HG03039 (cell line): ENCODE results near the gene LRMDA.

ENCODE experiments used
- ATAC-seq: cut with Tn5 transposase; IDR thresholded peaks from one replicate; pipeline ENCODE4 v1.9.1; 2021; ENCODE audit warnings: mild to moderate bottlenecking, moderate library complexity; ENCODE audit not compliant: unreplicated experiment

The LRMDA gene

DNA sequence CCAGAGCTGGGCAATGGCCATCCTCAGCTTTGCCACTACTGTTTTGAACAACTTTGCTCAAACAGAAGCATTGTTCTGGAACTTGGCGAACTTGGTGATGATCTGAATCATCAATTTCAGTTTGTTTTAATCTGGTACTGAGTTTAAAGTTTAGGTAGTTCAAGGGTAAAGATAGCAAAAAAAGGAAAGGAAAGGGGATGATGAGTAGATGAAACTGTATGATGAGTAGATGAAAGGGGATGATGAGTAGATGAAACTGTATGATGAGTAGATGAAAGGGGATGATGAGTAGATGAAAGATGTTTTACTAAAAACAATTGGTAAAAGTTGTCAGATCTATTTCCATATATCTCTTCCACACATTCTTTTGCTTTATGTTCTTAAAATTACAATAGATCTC is 737.0 kb downstream of the LRMDA start:
- no peak for ATAC-seq

DNA sequence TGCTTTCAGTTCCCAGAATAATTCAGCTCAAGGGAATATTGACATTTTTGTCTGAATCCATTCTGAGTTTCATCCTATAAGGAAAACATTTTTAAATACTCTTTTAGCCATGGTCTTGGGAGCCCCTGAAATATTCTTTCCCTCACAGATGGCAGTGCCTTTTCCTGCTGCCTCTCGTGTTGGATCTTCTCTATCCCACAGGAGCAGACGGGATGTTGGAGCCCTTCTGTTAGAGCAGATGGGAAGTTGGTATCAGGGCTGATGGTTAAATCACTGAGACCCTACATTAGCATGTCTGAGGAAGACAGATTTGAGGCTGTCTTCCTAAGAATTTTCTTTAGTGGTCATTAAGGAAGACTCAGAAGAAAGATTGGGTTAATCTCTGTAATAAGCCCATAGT is 737.8 kb downstream of the LRMDA start:
- ATAC-seq = no peak

DNA sequence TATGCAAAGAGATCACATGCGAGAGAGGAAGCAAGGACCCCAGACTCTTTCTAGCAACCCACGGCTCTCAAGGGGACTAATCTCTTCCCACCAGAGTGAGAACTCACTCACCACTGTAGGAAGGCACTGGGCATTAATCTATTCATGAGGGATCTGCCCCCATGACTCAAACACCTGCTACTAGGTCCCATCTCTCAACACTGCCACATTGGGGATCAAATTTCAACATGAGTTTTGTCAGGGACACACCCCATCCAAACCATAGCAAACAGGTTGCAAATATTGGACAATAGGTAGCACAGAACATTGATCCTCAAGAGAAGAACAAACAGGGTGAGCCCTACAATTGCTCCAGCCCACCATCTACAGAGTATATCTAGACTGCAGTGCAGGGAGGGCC is 740.6 kb downstream of the LRMDA start:
- ATAC-seq = no peak

DNA sequence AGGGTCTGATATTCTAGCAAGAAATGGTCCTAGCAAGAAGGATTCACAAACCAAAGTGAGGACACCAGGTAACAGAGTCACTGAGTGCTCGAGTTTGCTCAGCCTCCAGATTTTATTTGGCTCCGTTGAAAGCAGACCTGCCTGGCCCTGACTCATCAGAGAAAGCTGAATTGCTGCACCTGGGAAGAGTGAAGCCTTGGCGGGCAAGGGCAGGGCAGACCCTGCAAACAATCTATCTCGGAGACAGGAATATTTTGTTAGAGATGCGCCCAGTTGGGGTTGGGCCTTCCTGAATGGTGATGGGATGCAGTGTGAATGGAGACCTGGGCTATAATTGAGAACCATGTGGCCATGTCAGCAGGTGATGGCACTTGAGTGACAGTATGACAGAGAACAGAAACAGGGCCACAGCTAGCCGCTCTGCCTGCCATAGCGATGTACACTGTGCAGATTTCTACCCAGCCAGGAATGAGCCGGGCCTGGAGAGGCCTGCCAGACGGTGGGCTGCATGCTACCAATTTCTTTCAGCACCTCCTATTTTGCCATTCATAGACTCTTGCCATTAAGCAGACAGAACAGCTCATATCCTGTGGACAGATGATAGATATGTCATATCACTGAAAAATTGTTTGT is 744.2 kb downstream of the LRMDA start:
- no peak for ATAC-seq

DNA sequence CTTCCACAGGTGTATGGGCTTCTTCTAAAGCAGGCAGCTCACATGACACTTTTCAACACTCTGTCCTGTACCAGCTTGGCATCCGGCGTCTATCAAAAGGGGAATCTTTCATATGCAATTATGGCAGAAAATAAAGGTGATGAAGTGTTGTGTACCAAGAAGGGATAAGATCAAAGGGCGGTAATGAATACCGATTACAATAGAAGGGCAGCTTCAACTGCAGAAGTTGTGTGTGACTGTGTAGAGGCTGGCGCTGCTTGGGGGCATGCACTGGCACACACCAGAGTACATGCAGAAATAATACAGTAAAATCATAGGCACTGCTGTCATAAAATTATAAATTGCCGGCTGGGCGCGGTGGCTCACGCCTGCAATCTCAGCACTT is 744.7 kb downstream of the LRMDA start:
- ATAC-seq = no peak

DNA sequence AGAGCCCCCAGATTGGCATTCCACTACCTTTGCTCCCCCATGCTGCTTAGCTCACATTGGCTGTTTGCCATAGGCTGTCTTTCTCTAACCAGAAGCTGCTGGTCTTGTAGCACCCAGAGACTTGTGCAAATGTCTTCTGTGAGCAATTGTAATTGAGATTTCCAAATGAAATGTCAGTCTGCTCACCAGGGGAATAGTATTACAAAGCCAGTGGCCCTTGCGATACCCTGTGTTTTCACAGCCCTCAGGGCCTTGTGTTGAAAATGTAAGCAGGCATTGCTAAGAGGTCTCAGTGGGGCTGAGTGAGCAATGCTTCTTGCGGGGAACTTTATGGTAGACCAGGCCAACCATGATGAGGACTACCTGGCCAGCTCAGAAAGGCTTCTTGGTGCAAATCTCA is 746.5 kb downstream of the LRMDA start:
- ATAC-seq = no peak

DNA sequence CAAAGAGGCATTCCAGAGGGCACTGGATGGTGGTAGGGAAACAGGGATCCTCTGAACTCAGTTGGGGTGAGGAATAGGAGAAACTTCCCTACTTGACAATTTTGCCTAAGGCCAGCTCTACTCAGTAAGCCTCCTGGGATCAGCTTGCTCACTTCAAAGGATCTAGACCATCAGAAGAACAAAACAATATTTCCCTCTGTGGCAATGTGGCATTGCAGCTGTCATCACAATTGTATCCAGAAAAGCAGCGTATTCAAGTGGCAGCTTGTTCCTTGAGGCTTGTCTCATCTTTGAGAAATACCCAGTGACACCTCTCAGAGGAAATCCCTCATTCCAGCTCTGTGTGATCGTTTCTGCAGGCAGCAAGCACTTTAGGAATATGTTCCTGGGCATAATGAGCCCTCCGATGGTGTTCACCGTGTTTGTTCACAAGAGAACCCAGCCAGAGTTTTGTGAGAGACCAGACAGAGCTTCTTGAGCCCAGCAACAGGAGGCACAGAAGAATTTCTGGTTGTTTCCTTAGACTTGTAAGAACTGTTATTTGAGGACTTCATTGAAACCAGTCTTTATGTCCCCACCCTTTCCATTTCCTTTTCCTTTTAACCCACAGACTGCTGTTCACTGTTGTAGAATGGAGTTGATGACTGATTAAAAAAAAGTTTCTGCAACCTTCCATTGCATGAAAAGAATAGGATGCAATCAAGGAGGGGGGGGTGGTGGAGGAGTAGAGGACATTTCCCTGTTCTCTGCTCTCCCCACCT is 747.3 kb downstream of the LRMDA start:
- no peak for ATAC-seq

DNA sequence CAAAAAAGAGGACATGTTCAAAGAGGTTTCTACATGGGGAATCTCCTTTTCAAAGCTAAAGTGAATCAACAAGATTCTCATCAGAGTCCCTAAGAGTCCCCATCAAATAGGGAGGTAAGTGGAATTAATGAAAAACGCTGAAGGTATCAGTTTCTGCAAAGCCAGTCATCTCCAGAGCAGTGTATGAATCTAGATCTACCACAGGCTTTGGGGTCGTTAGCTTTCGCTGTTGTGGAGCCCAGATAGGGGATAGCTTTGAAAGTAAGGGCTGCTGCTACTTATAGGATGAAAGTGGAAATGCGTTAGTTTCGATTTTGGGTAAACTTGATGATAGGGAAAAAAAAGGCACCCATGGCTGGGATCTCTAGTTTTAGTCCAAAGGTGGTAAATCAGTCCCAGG is 748.4 kb downstream of the LRMDA start:
- ATAC-seq = no peak

DNA sequence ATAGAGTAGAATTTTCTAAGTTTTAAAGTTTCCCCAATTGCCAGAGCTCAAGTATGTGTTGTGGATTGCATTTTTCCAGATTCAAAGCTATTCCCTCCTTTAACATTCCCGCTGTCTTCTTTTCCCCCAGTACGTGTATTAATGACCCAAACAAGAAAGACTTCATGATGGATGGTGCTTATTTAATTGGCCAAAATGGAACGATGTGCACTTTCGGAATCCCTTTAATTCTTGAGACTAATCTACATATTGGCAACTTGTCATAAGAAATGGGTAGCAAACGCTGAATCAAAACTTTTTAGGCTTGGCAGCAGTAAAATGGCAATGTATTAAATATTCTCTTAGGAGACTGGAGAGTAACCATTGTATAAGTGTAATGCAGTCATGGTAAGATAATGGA is 753.2 kb downstream of the LRMDA start:
- ATAC-seq = no peak

DNA sequence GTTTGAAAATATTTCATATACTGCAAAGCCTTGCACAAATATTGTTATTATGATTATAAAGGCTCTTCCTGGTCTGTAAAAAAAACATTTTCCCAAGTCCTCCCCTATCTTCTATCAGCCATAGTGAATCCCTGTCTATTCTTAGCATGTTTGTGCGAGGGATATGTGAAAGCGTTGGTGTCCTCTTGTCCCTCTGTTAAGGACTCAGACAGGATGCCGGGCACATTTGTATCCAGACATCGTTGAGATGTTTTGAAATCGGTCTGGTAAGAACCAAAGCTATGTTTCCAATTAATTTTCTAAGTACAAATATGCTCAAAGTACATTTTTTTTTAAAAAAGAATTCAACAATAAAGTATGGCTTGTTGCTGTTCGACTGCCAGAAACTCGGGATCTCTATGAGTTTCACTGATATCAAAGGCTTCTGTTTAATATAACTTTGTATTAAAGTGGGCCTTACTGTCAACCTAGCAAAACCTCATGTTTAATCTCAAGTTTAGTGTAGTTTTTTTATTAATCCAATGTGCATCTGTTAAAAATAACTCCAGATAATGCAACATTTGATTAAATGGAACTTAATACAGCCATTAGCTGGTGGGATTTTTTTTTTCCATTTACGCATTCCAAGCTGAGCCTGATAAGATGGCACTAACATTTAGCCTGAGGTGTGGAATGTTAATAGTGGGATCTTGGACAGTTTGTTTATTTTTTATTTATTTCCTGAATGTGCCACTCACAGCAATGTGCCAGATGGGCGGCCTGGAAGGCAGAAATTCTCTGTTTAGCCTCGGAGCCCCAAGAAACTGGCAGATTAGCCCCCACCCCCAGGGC is 754.3 kb downstream of the LRMDA start:
- ATAC-seq = no peak

DNA sequence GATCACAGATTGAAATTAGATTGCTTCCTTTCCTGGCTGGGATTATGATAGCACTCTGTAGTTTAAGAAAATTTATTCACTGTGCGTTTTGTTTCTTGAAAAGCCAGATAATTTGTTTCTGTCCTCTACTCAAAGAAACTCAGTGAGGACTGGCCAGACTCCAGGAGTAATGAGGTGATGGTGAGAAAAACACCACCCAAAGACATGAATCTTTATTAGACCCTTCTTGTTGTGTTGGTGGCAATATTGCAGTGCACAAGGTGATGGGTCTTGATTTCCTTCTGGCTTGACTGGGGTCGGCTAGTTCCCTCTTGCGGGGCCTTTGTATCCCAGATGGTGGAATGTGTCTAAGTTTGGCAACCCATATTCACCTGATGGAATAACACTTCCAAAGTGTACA is 756.8 kb downstream of the LRMDA start:
- ATAC-seq = no peak

DNA sequence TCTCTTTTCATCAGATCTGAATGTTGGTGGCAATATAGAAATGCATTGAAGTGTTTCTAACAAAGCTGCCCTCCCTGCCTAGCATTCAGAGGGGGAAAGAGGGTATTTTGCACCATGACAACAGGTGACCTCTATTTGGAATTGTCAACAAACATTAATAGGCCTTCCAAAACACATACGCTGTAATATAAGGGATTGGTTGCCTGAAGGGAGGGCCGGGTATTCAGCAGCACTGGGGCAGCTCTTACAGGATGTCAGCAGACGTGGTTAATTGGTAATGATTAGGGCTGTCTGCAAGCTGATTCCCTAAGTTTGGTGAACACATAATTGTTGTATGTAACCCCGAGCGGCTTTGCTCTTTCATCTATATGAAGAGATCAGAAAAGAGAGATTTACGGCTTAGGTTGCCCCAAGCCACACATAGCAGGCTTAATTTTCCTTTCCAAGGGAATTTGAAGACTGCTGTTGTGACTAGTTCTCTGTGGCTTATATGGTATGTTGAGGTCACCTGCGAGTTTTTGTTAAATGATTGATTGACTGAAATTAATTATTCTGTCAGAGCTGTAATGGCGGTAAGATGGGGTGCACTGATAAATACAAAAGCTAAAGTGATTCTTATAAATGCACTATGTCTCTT is 759.3 kb downstream of the LRMDA start:
- ATAC-seq = no peak

DNA sequence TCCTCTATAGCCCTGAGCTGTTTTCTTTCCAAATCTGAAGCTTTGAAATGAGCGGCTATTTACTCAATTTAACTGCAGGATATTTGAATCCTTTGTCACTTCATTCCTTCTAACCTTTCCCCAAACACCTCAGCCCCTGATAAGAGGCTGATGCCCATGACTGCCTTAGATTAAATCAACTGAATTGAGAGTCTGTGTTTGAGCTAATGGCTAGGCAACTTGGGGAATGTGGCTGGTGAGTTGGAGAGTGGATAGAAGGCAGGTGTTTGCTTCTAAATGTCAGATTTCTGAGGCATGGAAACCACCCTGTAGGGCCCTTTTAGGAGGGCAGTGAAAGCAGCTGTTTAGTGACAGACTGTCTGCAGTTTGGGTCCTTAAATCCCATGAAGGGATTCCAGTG is 759.9 kb downstream of the LRMDA start:
- no peak for ATAC-seq

DNA sequence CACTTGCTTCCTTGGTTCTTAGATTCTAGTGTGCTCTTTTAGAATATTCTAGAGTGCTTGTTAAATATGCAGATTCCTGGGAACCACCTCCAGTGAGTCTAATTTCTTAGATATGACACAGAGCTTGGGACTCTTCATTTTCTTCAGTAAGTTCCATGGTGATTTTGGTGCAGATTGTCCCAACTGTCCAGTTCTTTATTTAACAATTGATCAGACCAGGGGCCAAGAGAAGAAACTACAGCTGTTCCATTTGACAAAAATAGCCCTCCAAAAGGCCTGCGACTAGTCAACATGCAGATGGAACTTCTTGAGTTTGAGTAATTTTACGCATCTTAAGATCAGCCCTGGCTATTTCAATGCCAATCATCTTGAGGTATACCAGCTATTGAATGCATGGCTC is 760.7 kb downstream of the LRMDA start:
- no peak for ATAC-seq

DNA sequence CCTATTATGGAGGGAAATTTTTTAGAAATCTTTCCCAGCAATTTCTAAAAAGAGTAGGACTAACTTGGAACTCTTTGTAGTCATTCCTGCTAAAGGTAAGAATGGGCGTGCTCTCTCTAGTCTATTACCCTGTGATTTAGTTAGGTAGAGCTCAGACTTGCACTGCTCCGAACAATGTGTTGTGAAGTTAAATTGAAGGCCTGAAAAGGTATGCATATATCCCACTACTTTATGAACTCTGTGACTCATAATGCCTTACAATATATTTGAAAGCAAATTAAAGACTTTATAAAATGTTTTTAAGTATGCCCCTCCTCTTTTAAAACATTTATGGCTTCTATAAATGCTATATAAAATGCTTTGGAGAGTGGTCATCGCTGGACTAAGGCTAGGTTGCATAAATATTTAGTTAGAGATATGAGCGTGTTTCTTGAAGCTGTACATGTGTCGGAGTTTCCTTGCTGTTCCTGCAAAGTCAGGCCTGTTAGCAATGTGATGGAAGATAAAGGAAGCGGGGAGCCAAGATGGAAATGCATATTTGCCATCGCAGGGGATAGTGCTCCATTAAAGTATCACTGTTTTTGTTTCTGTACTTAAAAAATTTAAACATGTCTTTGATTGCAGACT is 761.4 kb downstream of the LRMDA start:
- ATAC-seq = no peak

DNA sequence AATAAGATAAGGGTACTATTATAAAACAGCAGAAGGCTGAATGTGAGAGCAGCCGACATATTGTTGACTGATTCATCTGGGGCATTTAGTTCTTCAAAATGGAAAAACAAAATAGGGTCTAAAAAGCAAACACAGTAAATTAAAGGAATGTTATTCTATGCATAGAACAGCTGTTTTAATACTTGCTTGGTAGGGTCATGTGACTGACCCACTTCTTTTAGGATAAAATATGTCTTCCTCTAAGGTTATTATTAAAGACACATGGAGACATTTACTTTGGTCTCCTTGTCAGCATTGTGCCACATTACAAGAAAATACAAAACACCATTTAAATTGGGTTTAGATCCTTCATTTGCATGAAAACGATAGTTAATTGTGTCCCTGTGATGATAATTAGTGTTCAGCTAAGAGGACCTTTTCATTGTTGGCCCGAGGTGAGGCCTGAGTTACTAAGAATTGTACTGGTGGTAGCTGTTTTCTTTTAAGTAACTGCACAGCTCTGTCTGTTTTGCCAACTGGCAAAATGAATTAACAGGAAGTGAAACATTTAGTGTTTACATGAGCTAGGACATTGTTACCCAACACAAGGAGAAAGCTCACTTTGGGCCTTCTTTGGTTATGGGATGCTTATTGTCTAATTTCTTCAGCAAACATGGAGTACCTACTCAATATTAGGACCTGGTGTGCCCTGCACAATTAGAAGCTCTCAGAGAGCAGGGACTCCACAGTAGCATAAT is 764.4 kb downstream of the LRMDA start:
- no peak for ATAC-seq

DNA sequence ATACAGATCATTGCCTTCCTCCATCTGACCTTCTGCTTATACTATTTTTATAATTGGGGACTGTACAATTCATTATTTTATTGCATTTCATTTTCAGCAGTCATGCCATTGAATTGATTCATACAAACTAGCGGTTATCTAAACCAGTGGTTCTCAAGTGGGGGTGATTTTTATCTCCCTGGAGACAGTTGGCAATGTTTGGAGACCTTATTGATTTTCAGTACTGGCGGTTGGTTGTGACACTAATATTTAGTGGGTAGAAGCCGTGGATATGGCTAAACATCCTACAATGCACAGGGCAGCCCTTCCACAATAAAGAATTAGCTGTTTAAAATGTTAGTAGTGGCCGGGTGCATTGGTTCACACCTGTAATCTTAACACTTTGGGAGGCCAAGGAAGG is 765.9 kb downstream of the LRMDA start:
- no peak for ATAC-seq

DNA sequence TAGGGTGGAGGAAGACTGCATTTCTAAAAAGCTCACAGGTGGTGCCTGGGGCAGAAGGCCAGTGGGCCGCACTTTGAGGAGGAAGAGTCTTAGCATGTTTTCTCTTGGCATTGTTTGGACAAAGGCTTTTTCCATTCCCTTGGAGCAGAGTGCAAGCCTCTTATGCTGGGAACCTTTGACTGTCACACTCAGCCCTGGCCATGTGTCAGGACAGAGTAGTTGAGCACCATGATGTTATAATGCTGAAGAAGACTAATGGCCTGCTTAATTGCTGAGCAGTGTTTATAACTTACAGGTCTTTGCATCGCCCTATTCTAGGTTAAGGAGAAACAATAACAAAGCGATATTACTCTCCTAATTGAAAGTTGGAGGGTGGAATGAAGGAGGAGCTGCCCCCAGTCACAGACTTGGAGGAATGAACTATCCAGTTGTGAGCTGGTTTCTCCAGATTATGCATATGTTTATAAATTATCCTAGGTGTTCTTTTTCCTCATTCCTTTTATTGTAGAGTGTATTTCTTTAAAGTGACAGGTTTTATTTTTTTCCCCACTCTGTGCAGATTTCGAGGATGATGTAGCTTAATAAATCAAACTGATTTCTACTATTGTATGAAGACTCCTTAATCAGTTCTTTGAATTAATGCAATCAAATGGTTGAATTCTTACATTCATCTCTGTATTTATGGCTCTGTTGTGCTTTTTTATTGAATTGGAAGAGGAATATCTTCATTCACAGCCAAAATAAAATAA is 767.0 kb downstream of the LRMDA start:
- no peak for ATAC-seq

DNA sequence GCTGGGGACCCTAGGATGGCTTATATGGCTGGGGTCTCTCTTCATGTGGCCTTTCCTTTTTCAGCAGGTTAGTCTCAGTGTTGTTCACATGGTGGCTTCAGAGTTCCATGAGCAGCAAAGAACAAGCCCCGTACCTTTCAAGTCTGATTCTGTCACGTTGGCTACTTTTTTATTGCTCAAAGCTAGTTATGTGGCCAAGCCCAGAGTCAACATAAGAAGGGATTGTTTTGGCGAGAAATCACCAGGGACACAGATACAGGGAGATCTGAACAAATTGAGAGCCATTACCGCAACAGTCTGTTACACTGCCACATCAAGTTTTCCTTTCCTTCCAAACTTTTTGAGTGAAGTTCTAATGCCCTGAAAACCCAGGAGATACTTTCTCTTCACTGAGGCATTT is 770.5 kb downstream of the LRMDA start:
- ATAC-seq = no peak

DNA sequence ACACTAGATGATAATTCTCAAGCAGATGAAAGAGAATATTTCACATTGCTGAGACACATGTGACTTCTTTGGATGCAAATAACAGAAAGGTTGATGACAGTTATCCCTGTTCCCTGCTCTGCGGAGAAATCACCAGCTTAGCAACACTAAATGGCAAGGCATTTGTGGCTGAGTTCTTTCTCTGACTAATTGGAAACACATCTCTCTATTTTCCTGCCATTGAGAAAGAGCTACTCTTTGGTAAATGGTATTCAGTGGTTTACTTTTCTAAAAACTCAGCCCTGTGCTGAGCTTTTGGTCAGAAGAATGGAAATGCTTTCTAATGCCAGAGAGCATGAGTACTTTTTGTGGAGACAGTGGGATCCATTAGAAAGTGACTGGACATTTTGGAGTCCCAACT is 771.4 kb downstream of the LRMDA start:
- ATAC-seq = no peak
